DMS114 treated with DMSO at 0.1 percent for 48 hours (cell line): ENCODE data around the gene IGSF10.

Experiments used
- DNase-seq: peaks from one replicate; lab custom pipeline; 2025; ENCODE audit not compliant: unreplicated experiment; lab: John Stamatoyannopoulos, UW

The IGSF10 gene

DNA sequence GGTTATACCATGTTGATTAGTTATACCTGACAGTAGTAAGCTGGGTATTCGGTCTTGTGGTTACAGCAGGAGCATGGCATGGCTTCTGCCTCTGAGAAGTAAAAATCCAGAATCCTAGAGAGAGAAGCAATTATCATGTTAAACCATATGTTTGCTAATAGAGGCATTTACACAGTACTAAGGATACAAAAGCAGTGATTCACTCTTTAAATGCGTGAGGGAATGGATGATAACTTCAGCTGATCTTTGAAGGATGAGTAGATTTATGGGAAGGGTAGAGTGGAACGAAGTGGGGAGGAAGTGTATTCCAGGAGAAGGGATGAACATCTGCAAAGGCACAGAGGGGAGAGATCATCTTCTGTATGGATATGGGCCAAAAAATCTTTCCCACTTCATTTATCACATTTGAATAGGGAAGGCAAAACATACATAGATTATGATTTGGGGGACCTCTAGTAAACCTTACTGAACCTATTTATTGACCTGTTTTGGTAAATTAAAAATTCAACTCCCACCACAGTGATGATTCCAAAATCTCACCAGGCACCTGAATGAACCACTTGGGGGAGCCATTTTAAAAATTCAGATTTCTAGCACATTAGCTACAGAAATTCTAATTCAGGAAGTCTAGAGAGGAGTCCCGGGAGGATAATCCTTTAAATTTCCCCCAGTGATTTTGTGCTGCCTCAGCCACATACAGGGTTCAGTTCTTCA lies 35.1 kb downstream of the IGSF10 start:
- no peak for DNase-seq

- DNase-seq, result no peak
Observed at GRCh38 chr3:151423091-151423490, 37.8 kb downstream of the IGSF10 start.

DNA sequence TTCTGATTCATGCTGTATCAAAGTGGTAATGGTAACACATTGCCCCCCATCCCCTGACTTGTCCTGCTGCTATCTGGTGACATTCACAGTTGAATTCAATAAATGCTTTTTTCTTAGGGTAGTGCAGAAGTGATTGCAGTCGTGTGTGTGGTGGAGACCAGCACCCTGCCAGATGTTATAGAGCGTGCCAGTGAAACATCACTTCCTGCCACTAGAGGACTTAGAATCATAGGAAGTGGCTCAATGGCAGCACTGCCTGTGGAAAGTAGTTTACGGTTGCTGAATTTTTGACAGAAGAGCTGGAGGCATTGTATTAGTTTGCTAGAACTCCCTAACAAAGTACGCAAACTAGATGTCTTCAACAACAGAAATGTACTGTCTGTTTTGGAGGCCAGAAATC lies 38.9 kb downstream of the IGSF10 start:
- DNase-seq, result no peak

DNA sequence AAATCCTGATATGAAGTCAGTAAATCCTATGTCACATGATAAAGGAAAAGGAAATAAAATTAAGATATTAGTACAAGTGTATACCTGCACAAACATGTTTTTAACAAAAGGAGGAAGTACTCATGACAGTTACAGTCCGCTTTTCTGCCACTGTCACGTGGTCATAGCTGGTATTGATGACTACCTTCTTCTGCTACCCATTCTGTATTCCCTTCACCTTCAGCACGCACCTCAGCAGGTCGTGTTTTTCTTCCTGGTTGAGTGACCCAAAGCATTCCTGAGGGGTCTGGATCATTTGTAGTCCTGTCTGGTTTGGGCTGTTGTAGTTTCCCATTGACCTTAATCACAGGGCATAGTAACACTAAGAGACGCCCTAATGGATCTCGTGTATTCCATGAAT lies 41.1 kb downstream of the IGSF10 start:
- no peak for DNase-seq

- DNase-seq, result no peak
Observed at GRCh38 chr3:151415289-151415688, 45.6 kb downstream of the IGSF10 start.

GRCh38 chr3:151412989-151413388 lies 47.9 kb downstream of the IGSF10 start:
- no peak for DNase-seq
